GM12891 (cell line): Measurements from ENCODE around the gene CGB8.

Experiments used
- POLR2A ChIP-seq: IDR thresholded peaks from 2 replicates; pipeline ENCODE4 v1.6.1; 2011; ENCODE audit warnings: low read depth, low read length, control low read depth
- POLR2AphosphoS5 ChIP-seq: IDR thresholded peaks from 2 replicates; pipeline ENCODE4 v1.6.1; 2011; ENCODE audit warnings: low read depth, low read length, control low read depth
- TAF1 ChIP-seq: IDR thresholded peaks from 2 replicates; pipeline ENCODE4 v1.6.1; 2011; ENCODE audit warnings: low read depth, low read length, control low read depth

- TF ChIP-seq POLR2A = no peak
- no peak for TF ChIP-seq POLR2AphosphoS5
- no peak for TF ChIP-seq TAF1
Observed at GRCh38 chr19:49017041-49017665, 31.8 kb downstream of the CGB8 start, which contains the start of gene LHB.
